IPS-18c (cell line): ENCODE measurements around the gene COPB2.
"Not testable (repeated sequence)": the region's sequence is repeated elsewhere in the genome, so short reads cannot be mapped to it uniquely, and the experiment has no call there.

Source experiments
- H3K4me3 ChIP-seq: 2 replicates; pipeline ENCODE4 v1.7.0; 2013; ENCODE audit warnings: low read depth, mild to moderate bottlenecking, low read length, moderate library complexity; ENCODE audit not compliant: insufficient read depth
- H3K9me3 ChIP-seq: one replicate; pipeline ENCODE4 v1.6.1; 2013; ENCODE audit warnings: mild to moderate bottlenecking, low read length, moderate library complexity; ENCODE audit not compliant: control insufficient read depth, insufficient read depth

Gene COPB2

DNA sequence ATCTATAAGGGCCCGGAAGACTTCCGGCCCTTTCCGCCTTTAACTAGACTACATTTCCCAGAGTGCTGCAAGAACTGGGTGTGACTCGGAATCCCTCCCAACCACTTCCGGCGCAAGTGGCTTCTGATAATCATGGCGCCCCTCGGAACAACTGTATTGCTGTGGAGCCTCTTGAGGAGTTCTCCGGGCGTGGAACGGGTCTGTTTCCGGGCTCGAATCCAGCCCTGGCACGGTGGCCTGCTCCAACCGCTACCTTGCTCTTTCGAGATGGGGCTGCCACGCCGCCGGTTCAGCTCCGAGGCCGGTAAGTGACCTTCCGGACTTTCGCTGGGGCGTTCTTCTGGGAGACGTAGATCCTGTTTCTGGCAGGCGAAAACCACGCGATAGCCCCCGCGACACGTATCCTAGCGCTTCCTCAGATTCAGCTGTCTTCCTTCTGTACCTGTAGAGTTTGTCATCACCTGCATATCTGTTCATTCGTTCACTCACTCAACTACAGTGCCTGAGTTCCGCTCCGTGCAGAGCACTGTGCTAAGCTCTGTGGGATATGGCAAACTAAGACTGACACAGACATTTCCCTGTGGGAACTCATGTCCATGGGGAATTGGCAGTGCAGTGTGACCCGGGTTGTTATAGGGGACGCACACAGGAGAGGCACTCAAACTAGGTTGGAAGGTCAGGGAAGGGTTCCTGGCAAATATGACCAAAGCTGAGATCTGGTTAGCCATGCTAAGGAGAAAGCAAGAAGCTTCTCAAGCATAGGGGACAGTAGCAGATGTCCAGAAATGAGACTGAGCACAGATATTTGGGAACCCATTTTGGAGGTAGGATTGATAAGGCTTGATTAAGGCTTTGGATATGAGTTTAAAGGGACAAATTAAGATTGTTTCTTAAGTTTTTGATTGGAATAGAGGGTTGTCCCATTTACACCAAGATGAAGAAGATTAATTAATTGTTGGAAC is 45.3 kb downstream of the COPB2 start, which contains the start of gene MRPS22:
Gene MRPS22 (plus strand): TSS at position 126 of the 962 bp plus-strand sequence. CDS start 7 bp downstream, at position 133.
- H3K9me3 ChIP-seq: no peaks in the 10 kb centered on the region

DNA sequence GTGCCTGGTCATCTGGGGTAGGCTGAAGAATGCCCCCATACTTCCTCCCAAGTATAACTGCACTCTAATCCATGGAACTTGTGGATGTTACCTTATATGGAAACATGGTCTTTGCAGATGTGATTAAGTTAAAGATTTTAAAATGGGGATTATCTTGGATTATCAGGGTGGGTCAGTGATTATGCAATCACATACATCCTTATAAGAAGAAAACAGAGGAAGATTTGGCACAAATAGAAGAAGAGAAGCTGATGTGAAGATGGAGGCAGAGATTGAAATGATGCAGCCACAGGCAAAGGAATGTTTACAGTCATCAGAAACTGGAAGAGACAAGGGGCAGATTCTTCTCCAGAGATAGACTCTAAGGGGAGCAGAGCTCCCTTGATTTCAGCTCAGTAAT is 47.4 kb downstream of the COPB2 start:
- Histone ChIP-seq H3K4me3 (no peak overlapping the region), H3K9me3 (no peaks in the 10 kb centered on the region)

More for the DNA sequence above, 45.3 kb downstream of the COPB2 start, which contains the start of gene MRPS22:
- peak within 1 kb of the TSS; percentile 89 for H3K4me3 ChIP-seq

DNA sequence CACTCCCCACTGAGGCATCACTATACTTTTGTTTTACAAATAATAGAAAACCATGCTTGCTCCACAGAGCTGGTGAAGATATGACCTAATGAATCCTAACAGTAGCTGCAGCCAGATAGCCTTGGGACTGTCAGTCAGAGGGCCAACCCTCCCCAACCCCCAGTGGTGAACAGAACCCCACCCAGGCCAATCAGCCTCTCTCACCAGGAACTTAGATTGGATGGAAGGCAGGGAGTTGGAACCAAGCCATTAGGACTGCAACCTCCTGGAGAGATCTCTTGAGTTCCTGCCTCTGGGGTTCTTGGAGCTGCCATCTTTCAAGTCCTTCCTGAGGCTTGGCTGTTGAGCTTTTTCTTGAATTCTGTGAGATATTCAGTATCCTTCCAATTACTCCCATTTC is 48.7 kb downstream of the COPB2 start:
- H3K9me3 ChIP-seq: no peaks in the 10 kb centered on the region
- H3K4me3 ChIP-seq: no peak overlapping the region

DNA sequence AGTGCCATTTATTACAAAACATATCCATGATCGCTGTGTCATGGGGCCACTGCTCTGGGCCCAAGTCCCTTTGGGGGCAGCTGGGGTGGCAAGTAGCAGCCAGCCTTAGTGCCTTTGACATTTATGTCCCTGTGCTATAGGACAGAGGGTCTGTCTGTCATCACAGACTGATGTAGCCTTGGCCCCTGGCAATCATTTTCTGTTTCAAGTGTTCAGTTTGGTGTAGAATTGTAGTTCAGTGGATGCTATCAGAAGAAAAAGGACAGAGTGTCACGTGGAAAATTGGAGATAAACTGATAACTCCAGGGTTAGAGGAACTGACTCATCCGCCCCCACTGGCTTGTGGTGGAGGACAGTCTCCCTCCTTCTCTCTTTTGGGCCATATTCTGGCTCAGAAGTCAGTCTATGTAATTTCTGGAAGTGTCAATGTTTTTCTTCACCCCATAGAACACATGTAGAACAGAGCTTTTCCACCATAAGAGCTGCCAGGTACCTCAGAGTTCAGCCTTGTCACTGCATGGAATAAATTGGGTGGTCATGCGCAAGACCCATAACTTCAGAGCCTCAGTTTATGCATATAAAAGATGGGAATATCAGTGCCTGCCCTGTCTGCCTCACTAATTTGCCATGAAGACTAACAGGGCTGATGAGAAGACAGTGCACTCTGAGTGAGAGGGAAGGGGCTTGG is 50.1 kb downstream of the COPB2 start:
- Histone ChIP-seq H3K9me3 (no peaks in the 10 kb centered on the region), H3K4me3 (no peak overlapping the region)

DNA sequence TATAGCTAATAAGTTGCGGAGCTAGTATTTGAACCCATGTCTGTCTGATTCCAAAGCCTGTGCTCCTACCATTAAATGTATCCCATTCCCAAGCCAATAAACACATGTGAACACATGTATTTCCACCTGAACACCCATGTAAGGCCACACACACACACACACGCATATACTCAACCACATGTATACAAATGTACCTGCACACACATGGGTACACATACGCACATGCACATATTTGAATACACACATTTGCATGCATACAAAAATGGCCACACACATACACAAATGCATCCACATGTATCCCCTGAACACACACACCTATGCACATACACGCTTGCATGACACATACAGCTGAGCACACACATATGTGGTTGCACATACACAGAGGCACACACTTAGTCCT is 51.0 kb downstream of the COPB2 start:
- Histone ChIP-seq H3K4me3 (no peak overlapping the region), H3K9me3 (no peaks in the 10 kb centered on the region)

DNA sequence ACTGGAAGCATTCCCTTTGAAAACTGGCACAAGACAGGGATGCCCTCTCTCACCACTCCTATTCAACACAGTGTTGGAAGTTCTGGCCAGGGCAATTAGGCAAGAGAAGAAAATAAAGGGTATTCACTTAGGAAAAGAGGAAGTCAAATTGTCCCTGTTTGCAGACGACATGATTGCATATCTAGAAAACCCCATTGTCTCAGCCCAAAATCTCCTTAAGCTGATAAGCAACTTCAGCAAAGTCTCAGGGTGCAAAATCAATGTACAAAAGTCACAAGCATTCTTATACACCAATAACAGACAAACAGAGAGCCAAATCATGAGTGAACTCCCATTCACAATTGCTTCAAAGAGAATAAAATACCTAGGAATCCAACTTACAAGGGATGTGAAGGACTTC is 54.8 kb downstream of the COPB2 start:
- not testable (repeated sequence) for H3K9me3 ChIP-seq, H3K4me3 ChIP-seq

DNA sequence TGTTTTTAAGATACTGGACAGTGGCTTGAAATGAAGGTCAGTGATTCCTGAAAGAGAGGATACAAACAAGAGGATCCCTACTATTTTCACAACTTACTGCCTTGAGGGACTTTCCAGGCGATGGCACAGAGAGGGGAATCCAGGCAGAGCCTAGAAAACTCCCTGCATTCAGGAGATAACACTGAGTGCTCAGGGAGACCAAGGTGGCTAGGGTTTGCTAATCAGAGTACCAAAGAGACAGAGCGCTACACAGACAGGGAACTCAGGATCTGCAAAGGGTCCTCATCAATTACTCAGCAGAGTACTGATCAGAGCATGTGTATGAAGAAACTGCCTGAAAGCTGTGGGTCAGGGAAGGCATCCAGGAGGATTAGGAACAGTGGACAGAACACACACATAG is 57.4 kb downstream of the COPB2 start:
- Histone ChIP-seq H3K4me3 (no peak overlapping the region), H3K9me3 (no peaks in the 10 kb centered on the region)

DNA sequence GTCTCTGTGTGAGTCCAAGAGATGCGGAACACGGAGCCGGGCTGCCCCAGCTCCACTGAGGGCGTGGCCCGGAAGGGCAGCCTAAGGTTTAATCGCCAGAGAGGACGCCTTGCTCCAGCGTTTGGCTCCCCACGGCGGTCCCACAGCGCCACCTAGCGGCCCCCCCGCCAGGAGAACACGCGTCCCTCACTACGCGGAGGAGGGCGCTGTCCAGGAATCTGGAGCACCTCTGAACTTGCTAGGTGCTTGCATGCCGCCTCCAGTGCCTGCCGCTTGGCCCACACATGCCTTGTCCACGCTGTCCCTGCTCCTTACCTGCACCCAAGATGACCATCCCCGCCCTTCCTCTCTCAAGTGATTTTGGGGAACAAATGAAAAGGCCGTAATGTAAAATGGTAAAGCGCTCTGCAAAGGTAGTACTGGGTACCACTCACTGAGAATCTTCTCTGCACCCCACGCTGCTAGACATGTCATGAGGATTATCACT is 60.0 kb downstream of the COPB2 start:
- Histone ChIP-seq H3K4me3 (peak overlapping the region; percentile 38; the same call in 1 of the 2 replicates), H3K9me3 (no peaks in the 10 kb centered on the region)

DNA sequence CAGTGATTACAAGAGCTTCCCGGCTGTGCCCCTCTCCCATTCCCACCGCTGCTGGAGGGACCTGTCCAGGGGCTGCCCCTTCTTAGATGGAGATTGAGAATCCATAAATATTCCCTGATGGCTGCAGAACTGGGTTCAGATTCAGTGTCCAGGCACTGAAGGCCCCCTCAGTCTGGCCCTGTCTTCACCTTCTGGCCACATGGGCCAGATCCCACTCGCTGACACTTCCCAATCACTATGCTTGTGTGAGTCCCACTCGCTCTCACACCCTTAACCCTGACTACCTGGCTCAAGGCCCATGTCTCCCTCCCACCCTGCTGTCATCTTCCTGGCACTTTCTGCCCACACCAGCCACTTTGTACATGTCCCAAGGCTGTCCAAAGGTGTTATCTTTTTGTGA is 61.1 kb downstream of the COPB2 start:
- no peak overlapping the region for H3K4me3 ChIP-seq

DNA sequence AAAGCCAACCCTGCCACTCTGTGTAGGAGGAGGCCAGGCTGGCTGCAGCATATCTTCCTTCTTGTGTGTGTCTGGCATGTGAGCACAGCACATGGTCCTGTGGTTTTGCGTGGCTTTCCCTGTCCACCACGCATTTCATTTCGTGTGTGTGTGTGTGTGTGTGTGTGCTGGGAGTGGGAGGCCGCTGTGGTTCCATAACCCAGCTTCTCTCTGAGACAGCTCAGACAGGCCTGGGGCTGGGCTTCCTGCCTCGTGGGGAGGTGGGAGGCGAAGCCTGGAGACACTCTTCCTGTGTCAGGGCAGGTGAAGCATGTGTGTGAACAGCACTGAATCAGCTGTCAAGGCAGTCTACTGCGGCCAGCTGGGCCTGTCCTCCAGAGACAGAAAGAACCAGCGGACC is 61.6 kb downstream of the COPB2 start:
- no peaks in the 10 kb centered on the region for H3K9me3 ChIP-seq
- no peak overlapping the region for H3K4me3 ChIP-seq

More for the DNA sequence above, 61.1 kb downstream of the COPB2 start:
- no peaks in the 10 kb centered on the region for H3K9me3 ChIP-seq

DNA sequence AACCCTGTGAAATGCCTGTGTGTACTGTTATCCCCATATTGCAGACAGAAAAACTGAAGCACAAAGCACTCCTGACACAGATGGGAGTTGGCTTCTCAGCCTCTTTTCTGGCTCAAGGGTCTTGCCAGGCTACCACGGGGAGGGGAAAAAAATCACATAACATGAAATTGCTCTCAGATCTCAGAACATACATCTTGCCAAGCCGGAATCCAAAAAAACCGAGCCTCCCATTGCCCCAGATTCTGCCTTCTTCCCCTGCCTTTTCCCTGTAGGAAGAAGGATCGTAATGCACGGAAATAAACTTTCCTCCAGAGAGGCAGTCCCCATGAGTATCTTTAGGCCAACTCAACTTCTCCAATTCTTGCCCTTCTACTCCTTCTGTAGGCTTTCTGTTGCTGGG is 62.2 kb downstream of the COPB2 start:
- H3K4me3 ChIP-seq: no peak overlapping the region
- no peaks in the 10 kb centered on the region for H3K9me3 ChIP-seq

DNA sequence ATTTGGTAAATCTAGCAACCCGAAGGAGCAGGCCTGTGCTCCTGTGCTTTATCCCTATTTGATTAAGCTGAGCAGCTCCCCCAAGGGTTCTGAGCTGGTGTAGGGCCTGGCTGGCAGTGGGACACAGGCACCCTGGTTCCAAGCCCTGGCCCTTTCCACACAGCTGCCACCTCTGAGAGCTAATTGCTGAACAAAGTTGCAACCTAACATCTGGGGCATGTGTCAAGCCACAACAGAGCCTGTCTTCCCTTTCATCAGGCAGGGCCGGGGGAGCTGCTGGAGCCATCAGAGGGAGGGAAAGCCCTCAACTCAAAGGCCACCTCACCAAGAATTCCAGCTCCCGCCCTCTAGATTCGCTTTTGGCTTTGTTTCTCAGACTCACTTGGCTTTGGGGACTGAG is 62.7 kb downstream of the COPB2 start:
- H3K9me3 ChIP-seq: no peaks in the 10 kb centered on the region

DNA sequence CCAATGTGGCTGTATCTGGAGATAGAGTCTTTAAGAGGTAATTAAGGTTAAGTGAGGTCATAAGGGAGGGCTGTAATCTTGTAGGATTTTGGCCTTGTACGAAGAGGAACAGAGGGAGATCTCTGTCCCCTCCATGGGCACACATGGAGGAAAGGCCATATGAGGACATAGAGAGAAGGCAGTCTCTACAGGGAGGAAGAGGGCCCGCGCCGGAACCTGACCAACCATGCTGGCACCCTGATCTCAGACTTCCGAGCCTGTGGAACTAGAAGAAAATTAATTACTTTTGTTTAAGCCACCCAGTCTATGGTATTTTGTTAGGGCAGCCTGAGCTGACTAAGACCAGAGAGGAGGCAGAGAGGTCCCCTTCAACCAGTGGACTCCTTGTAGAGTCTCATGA is 63.3 kb downstream of the COPB2 start:
- no peaks in the 10 kb centered on the region for H3K9me3 ChIP-seq
- H3K4me3 ChIP-seq: no peak overlapping the region

More for the DNA sequence above, 62.7 kb downstream of the COPB2 start:
- no peak overlapping the region for H3K4me3 ChIP-seq

DNA sequence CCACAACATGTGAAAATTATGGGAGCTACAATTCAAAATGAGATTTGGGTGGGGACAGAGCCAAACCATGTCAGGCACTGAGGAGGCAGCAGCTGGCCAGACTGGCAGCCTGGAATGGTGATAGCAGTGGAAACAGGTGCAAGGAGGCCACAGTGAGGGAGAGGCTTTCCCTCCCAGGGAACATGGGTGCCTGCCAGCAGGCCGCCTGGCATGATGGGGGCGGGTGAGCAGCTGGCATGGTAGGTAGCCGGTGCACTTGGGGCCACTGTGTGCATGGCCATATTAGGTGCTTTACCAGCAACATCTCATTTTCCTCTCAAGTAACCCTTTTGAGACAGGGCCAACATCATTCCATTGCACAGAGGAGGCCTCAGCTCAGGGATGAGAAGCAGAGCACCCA is 63.9 kb downstream of the COPB2 start:
- no peaks in the 10 kb centered on the region for H3K9me3 ChIP-seq
- no peak overlapping the region for H3K4me3 ChIP-seq

DNA sequence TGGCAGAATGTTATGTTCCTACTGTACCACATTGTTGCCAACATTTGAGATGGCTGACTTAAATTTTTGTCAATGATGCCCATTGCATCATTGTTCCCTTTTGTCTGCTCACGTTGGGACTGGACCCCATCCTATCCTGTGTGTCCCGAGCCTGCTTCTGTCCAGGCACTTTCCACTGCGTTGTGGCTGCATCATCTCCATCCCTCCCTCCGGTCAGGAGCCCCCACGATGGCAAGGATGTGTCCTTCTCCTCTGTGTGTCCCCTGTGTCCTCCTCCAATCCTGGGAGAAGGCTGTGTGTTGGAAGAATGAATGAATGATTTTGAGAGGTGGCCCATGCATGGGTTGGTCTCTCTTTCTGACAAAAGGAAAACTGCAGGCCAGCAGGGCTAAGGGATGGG is 65.0 kb downstream of the COPB2 start:
- no peak overlapping the region for H3K4me3 ChIP-seq
- H3K9me3 ChIP-seq: no peaks in the 10 kb centered on the region

DNA sequence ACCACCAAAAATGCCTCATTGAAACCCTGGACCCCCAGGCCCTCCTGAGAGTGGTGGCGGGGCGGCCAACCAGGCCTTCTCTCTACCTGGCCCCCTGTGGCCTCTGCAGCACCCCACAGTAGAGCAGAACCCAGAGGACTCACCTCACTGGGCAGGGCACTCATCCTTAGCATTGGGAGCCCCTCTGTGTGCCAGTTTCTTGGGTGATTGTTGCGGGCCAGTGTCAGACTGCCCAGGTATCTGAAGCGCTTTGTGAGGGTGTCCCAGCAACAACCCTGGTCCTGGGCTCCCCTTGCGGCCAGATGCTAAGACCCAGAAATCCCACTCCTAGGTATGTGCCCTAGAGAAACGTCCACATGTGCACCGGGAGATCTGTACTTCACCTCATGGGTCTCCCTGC is 66.3 kb downstream of the COPB2 start:
- no peak overlapping the region for H3K4me3 ChIP-seq
- H3K9me3 ChIP-seq: no peaks in the 10 kb centered on the region

DNA sequence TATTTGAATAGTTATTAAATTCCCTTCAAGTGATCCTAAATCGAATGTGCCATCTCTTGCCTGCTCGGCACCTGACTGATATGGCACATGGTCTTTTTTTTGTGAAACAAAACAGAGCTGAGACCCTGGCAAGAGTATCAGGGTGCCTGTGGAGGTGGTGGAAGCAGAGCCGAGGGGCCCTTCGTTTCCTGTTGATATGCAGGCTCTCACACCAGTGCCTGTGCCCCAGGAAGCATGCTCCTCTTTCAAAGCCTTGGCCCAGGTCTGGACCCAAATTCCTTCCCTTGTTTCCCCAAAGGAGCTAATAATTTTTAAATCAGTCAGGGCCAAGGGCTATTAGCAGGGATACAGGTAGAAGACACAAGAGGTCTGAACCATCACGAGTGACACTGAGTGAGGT is 67.1 kb downstream of the COPB2 start:
- Histone ChIP-seq H3K9me3 (no peaks in the 10 kb centered on the region), H3K4me3 (no peak overlapping the region)
